Esophagus (tissue), 2 donors: Measurements from ENCODE around the gene RASA2. TPM values are rescaled to one million over a fixed set of nuclear protein-coding genes. Genes with fewer than 3 reads are reported as not detected.

Experiments
- H3K27ac ChIP-seq, 2 donors: one replicate each; pipeline ENCODE4 v1.5.1; 2013; ENCODE audit warnings: low read depth in 2 of 2, mild to moderate bottlenecking in 2 of 2, inconsistent platforms in 1 of 2, low read length in 1 of 2, moderate library complexity in 1 of 2
- H3K27me3 ChIP-seq, 2 donors: one replicate each; pipeline ENCODE4 v1.6.1; 2013; ENCODE audit warnings: low read length in 2 of 2, control low read depth in 1 of 2, mild to moderate bottlenecking in 1 of 2; ENCODE audit not compliant: insufficient read depth in 2 of 2, control insufficient read depth in 1 of 2
- H3K36me3 ChIP-seq, 2 donors: one replicate each; pipeline ENCODE4 v1.6.1; 2013; ENCODE audit warnings: low read length in 1 of 2; ENCODE audit not compliant: control insufficient read depth in 2 of 2, insufficient read depth in 2 of 2
- H3K4me1 ChIP-seq, 2 donors: one replicate each; pipeline ENCODE4 v1.6.1; 2013; ENCODE audit warnings: low read length in 1 of 2; ENCODE audit not compliant: control insufficient read depth in 2 of 2, insufficient read depth in 2 of 2
- H3K4me3 ChIP-seq, 2 donors: one replicate each; pipeline ENCODE4 v1.5.1; 2013; ENCODE audit warnings: low read length in 2 of 2, mild to moderate bottlenecking in 2 of 2, low read depth in 1 of 2, moderate library complexity in 1 of 2
- H3K9me3 ChIP-seq, 2 donors: one replicate each; pipeline ENCODE4 v1.6.1; 2013; ENCODE audit warnings: mild to moderate bottlenecking in 2 of 2, low read depth in 1 of 2, low read length in 1 of 2, moderate library complexity in 1 of 2; ENCODE audit not compliant: control insufficient read depth in 2 of 2, insufficient read depth in 1 of 2
- WGBS, 2 donors: extraction: QIAGEN DNeasy Blood & Tissue Kit; methylation state at CpG; one replicate each; pipeline ENCODE4 v1.1.7; 2013; 5-methylcytosine and 5-hydroxymethylcytosine counted together
- polyA plus RNA-seq, 2 donors: library from polyadenylated mRNA; stranded (reverse); fragments of 200-250 nt; gene quantifications; one replicate each; pipeline ENCODE4 v1.2.3, GENCODE V29; 2013
- donor health status: healthy with polysubstance abuse.
- donor health status: Bipolar disorder and iron deficiency.

The RASA2 gene
- polyA plus RNA-seq, 2 donors = 4.0 to 6.9 TPM

GRCh38 chr3:141456301-141456625 lies 30.6 kb upstream of the RASA2 start:
- no peaks in the 10 kb centered on the region for H3K4me1 ChIP-seq
- no peaks in the 10 kb centered on the region for H3K9me3 ChIP-seq
- no peak overlapping the region for H3K27ac ChIP-seq
- WGBS, 2 donors = 86 to 87% methylated on average over 11 of the region's 11 CpGs
- no peaks in the 10 kb centered on the region for H3K27me3 ChIP-seq
- H3K36me3 ChIP-seq = no peaks in the 10 kb centered on the region
- H3K4me3 ChIP-seq = no peak overlapping the region

- Histone ChIP-seq H3K27ac (peak overlapping the region in 1 of 2 donors; percentile 19), H3K36me3 (no peaks in the 10 kb centered on the region), H3K9me3 (no peaks in the 10 kb centered on the region), H3K4me3 (no peak overlapping the region), H3K4me1 (no peaks in the 10 kb centered on the region), H3K27me3 (no peaks in the 10 kb centered on the region)
- WGBS, 2 donors = 63 to 68% methylated on average over 3 of the region's 3 CpGs
Measured at GRCh38 chr3:141457624-141458236, 29.1 kb upstream of the RASA2 start.

GRCh38 chr3:141459008-141459407 lies 27.8 kb upstream of the RASA2 start:
- WGBS, 2 donors = 81 to 82% methylated on average over 7 of the region's 7 CpGs
- H3K4me3 ChIP-seq = no peak overlapping the region
- no peaks in the 10 kb centered on the region for H3K9me3 ChIP-seq
- no peaks in the 10 kb centered on the region for H3K4me1 ChIP-seq
- no peak overlapping the region for H3K27ac ChIP-seq
- H3K36me3 ChIP-seq = no peaks in the 10 kb centered on the region
- no peaks in the 10 kb centered on the region for H3K27me3 ChIP-seq

DNA sequence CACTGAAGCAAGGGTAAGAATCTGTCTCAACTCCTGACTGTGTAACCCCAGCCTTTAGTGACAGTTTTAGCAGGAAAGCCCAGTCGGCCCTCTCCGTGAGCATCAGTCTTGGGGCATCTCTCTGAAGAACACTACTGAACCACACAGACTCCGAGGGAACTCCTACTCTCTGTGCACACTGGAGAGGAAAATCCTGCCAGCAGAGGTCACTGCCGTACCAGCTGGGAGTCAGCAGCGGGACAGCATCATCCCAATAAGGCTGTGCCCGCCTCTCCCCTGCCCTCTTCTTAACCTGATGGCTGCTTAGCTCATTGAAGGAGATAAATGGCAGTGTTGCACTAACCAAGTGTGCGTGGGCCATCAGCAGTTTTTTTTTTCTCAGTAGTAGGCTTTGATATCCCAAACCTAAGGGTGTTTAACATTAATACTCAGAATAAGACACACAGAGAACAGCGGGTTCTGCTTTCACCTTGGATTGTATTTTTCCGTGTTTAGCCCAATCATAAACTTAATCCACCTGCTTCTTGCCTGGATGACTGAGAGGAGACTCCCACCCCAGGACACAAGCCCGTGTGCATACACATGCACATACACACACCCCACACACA lies 26.6 kb upstream of the RASA2 start:
- H3K27ac ChIP-seq = no peak overlapping the region
- H3K36me3 ChIP-seq = no peaks in the 10 kb centered on the region
- H3K27me3 ChIP-seq = no peaks in the 10 kb centered on the region
- H3K9me3 ChIP-seq = no peaks in the 10 kb centered on the region
- H3K4me3 ChIP-seq = no peak overlapping the region
- no peaks in the 10 kb centered on the region for H3K4me1 ChIP-seq
- WGBS, 2 donors = 22 to 29% methylated on average over 10 of the region's 10 CpGs

DNA sequence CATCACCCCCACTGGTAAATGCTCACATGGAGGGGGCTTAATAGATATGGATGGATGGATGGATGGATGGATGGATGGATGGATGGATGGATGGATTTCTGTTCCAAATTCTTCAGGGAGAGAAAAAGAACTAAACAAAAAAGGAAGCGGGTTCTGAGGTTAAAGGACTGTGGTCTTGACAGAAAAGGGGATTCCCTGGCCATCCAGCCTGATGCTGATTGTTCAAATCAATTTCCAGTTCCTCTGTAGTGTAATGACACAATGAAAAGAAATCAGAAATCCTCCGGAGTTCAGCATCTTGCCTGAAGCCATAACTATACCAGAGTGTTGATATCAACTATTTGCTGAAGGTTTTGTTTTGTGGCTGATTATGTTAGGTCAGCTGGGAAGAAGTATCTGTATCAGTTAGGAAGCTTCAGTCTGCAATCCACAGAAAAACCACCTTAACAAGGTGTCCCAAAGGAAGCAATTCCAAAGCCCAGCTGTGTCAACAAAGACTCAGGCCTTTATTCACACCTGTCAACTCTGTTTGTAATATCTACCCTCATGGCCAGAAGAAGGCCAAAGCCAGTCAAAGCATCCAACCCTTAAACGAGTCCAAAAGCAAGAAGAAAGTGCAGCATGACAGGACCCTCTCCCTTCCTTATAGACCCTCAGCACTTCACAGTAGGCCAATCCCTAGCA lies 24.5 kb upstream of the RASA2 start:
- no peaks in the 10 kb centered on the region for H3K4me1 ChIP-seq
- H3K27me3 ChIP-seq = no peaks in the 10 kb centered on the region
- 65 to 68% methylated on average over 3 of the region's 3 CpGs for WGBS, 2 donors
- no peak overlapping the region for H3K27ac ChIP-seq
- no peaks in the 10 kb centered on the region for H3K36me3 ChIP-seq
- no peaks in the 10 kb centered on the region for H3K9me3 ChIP-seq
- no peak overlapping the region for H3K4me3 ChIP-seq

GRCh38 chr3:141465221-141465620 lies 21.6 kb upstream of the RASA2 start:
- no peak overlapping the region for H3K4me3 ChIP-seq
- H3K4me1 ChIP-seq = no peaks in the 10 kb centered on the region
- WGBS, 2 donors = 40 to 71% methylated on average over 2 of the region's 2 CpGs
- H3K27ac ChIP-seq = no peak overlapping the region
- H3K36me3 ChIP-seq = no peaks in the 10 kb centered on the region
- no peaks in the 10 kb centered on the region for H3K27me3 ChIP-seq
- H3K9me3 ChIP-seq = no peaks in the 10 kb centered on the region

DNA sequence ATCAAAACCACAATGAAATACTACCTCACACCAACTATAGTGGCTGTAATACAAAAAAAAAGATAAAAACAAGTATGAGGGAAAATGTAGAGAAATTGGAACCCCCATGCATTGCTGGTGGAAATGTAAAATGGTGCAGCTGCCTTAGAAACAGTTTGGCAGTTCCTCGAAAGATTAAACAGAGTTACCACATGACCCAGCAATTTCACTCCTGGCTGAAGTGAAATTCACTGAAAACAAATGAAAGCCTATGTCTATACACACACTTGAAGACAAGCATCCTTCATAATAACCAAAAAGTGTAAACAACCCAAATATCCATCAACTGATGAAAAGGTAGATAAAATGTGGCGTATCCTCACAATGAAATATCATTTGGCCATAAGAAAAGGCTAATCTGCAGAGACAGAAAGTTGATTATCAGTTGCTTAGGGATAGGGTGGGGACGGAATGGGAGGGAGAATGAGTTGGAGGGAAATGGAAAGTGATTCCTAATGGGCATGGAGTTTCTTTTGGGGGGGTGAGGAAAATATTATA lies 20.1 kb upstream of the RASA2 start:
- H3K36me3 ChIP-seq = no peaks in the 10 kb centered on the region
- H3K27me3 ChIP-seq = no peaks in the 10 kb centered on the region
- 81 to 94% methylated on average over 3 of the region's 3 CpGs for WGBS, 2 donors
- H3K9me3 ChIP-seq = no peaks in the 10 kb centered on the region
- H3K4me3 ChIP-seq = no peak overlapping the region
- no peak overlapping the region for H3K27ac ChIP-seq
- no peaks in the 10 kb centered on the region for H3K4me1 ChIP-seq

DNA sequence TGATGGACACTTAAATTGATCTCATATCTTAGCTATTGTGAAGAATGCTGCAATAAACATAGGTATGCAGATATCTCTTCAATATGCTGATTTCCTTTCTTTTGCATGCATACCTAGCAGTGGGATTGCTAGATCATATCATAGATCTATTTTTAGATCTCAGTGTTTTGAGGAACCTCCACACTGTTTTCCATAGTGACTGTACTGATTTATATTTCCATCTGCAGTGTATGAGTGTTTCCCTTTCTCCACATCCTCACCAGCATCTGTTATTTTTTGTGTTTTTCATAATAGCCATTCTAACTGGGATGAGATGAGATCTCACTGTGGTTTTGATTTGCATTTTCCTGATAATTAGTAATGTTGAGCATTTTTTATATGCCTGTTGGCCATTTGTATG lies 17.1 kb upstream of the RASA2 start:
- Histone ChIP-seq H3K27ac (no peak overlapping the region), H3K4me1 (no peaks in the 10 kb centered on the region), H3K27me3 (no peaks in the 10 kb centered on the region), H3K9me3 (no peaks in the 10 kb centered on the region), H3K36me3 (no peaks in the 10 kb centered on the region), H3K4me3 (no peak overlapping the region)

DNA sequence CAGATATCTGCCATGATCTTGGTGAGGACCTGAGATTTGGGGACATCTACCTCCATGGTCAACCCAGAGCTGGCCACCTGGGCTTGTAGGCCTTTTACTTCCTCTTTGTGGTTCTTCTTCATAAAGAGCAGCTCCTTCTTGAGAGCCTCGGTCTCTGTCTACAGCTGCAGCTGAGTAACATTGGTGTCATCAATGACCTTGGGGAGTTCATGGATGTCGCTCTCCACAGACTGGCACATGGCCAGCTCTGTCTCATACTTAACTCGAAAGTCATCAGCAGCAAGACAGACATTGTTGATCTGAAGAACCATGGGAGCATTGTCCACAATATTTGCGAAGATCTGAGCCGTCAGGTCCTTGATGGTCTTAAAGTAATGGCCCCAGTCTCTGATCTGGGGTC lies 15.7 kb upstream of the RASA2 start:
- Histone ChIP-seq H3K27ac (no peak overlapping the region), H3K9me3 (no peaks in the 10 kb centered on the region), H3K4me1 (no peaks in the 10 kb centered on the region), H3K4me3 (no peak overlapping the region), H3K36me3 (no peaks in the 10 kb centered on the region), H3K27me3 (no peaks in the 10 kb centered on the region)
- 87 to 88% methylated on average over 5 of the region's 5 CpGs for WGBS, 2 donors

DNA sequence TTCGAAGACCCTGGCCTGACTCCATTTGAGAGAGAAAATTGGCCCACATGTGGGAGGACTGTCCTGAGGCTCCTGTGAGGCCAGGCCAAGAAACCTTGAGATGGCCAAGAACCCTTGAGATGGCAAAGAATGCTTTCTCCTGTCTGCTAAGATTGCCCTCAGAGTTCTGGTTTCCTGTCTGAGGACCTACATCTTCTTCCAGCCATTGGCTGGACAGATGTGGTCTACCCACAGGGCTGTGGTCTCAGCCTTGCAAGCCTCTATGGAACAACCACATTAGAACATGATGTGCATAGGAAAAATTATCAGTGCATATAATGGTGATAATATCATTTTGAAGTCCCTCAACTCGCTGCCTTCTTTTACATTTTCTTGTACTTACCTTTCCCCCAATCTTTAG lies 10.8 kb upstream of the RASA2 start:
- H3K36me3 ChIP-seq = no peaks in the 10 kb centered on the region
- H3K9me3 ChIP-seq = no peaks in the 10 kb centered on the region
- peak overlapping the region in 1 of 2 donors; percentile 1 for H3K27ac ChIP-seq
- 80 to 87% methylated on average over 2 of the region's 2 CpGs for WGBS, 2 donors
- H3K4me3 ChIP-seq = no peak overlapping the region
- H3K4me1 ChIP-seq = no peaks in the 10 kb centered on the region
- H3K27me3 ChIP-seq = no peaks in the 10 kb centered on the region
